Testis (tissue), 2 donors: ENCODE measurements around the gene NRCAM.

Source experiments
- CTCF ChIP-seq, 3 experiments: fragments of 450-650 bp in 2 of 3; fragments of 200-600 bp in 1 of 3; sonication (generic) in 1 of 3; IDR thresholded peaks; one replicate each; pipeline ENCODE4 v1.5.1; 2016 to 2019; ENCODE audit warnings: antibody characterized with exemption in 3 of 3, mild to moderate bottlenecking in 2 of 3, moderate library complexity in 1 of 3
- POLR2A ChIP-seq: fragments of 450-650 bp; IDR thresholded peaks from one replicate; pipeline ENCODE4 v1.6.1; 2017; ENCODE audit warnings: antibody characterized with exemption, mild to moderate bottlenecking, moderate library complexity

- TF ChIP-seq CTCF (IDR thresholded peaks at IDR 0.05) = no peak
- TF ChIP-seq POLR2A = no peak
Observed at GRCh38 chr7:108165723-108166122, 290.5 kb downstream of the NRCAM start.
